AG09309 (cell line): ENCODE measurements around the gene SPATC1L.

Experiments
- DNase-seq: peaks from one replicate; pipeline ENCODE4 v3.0.0-alpha.2; 2010; ENCODE audit warnings: low read depth
- H3K4me3 ChIP-seq: 2 replicates; pipeline ENCODE4 v1.5.1; 2011; ENCODE audit warnings: mild to moderate bottlenecking, low read depth, low read length, moderate library complexity; ENCODE audit not compliant: control insufficient read depth
- TF ChIP-seq, protein P1 (sequence below): IDR thresholded peaks from 2 replicates; pipeline ENCODE4 v1.5.1; 2011; ENCODE audit warnings: mild to moderate bottlenecking, low read depth, low read length, inconsistent platforms; ENCODE audit not compliant: insufficient read depth, control insufficient read depth; ENCODE audit errors: missing control alignments

SPATC1L gene

DNA sequence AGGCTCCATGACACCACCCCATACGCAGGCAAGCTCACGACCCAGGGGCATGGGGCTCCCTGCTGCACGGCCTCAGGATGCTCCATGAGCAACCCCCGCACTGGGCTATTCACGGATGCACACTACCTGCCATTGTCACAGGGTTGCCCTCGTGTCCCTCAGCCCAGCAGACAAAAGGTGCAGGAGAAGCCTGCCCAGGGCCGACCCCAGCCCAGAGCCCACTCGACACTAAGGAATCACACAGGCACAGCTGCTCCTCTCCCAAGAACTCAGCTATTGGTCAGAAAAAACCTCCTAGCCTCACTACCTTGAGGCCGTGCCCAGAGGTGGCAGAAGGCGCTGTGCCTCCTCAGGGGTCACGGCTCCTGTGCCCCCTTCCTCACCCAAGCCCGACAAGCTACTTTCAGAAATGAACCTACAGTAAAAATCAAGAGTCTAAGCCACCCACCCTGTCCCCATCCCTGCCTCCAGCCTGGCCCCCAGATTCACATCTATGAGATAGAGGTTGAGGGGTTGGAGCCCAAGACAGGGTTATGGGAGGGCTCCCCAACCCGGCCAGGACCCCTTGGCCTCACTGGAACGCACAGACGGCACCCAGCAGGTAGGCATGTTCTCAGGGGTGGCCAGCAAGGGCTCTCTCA is 6.4 kb upstream of the SPATC1L start:
- no peak for DNase-seq
- H3K4me3 ChIP-seq = no peak overlapping the region
- TF ChIP-seq, protein P1, sequence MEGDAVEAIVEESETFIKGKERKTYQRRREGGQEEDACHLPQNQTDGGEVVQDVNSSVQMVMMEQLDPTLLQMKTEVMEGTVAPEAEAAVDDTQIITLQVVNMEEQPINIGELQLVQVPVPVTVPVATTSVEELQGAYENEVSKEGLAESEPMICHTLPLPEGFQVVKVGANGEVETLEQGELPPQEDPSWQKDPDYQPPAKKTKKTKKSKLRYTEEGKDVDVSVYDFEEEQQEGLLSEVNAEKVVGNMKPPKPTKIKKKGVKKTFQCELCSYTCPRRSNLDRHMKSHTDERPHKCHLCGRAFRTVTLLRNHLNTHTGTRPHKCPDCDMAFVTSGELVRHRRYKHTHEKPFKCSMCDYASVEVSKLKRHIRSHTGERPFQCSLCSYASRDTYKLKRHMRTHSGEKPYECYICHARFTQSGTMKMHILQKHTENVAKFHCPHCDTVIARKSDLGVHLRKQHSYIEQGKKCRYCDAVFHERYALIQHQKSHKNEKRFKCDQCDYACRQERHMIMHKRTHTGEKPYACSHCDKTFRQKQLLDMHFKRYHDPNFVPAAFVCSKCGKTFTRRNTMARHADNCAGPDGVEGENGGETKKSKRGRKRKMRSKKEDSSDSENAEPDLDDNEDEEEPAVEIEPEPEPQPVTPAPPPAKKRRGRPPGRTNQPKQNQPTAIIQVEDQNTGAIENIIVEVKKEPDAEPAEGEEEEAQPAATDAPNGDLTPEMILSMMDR = no peak

DNA sequence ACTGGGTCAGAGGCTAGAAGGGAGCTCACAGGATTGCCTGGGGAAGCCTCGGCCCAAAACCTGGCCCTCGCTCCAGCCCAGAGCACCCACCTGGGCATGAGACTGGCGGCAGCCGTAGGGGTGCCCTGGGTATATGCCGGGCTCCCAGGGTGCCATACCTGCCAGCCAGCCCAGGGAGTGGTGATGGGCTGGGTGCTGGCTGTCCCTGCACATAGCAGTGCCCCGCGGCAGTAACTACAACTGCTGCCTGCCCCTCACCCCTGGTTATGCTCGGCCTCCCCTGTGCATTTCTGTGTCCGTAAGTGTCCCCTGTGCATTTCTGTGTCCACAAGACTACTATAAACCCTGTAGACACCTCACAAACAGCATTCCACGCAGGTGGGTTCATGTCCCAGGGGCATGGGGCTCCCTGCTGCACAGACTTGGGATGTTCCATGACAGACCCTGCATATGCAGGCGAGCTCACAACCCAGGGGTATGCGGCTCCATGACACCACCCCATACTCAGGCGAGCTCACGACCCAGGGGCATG is 5.8 kb upstream of the SPATC1L start:
- no peak for DNase-seq
- H3K4me3 ChIP-seq = no peak overlapping the region
- TF ChIP-seq, protein P1 = no peak

DNA sequence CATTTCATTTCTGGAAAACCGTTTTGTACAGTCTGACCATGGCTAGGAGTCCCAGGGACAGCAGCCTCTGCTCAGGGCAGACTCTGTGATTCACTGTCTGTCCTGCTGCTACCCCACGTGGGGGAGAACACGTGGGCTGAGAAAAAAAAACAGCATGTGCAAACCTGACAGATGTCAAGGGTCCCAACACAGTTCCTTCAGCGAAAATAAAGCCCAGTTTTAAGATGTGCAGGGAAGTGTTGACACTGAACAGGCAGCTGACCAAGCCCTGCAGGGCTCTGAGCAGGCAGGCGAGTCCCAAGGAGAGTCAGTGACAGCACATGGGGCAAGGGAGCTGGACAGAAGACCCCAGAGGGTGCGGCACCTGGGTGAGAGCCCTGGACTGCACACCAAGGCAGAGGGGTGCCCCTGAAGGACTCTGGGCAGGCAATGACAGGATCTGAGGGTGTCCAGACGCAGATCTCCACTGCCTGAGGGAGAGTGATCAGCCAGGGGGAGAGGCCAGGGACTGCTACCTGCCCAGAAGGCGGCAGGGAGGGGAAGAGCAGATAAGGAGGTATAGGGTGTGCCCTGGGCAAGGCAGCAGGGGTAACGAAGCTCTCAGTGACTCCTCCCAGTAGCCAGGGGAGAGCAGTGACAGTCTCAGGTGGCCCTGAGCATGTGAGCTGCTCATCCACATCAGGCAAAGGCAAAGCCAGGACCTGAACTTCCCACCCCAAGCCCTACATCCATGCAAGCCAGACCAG is 5.1 kb upstream of the SPATC1L start:
- no peak for DNase-seq
- TF ChIP-seq, protein P1 = no peak
- H3K4me3 ChIP-seq = no peak overlapping the region

DNA sequence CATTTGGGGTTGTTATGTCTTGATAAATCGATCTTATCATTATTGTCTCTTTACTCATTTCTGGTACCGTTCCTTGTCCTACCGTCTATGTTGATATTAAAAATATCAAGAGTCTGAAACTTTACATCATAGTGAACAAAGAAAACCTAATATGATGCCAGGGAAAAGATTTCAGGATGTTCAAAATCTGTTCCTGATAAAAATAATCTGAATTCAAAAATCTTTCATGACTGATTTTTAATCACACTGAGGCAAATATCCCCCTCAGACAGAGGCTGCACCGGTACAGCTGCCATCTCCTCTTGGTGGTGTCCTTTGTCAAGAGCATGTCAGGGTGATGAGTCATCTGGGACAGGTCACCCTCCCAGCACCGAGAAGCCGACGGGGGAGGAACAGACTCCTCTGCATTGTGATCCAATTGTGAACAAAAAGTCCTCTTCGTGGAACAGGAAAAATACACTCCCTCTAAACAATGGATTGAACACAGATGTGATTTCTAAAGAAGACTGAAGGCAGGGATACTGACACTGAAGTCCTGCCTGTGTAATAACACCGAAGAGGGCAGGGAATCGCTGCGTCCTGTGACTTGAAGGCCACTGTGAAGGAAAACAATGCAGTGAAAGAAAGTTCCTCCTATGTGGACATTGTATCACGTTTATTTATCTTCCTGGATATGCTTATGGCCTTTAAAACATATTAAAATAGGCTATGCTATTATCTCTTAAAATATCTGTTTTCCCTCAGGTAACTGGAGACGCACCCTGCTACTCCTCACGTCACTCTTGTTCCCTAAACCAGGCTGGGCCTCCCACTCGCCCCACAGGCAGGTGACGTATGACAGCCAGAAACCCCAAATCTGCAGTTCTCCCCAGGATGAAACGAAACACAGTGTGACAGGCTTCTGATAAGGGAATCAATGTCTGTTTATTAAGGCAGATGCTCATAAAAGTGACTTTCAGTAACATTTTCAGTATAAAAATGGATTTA is 4.3 kb upstream of the SPATC1L start:
- TF ChIP-seq, protein P1 = no peak
- no peak overlapping the region for H3K4me3 ChIP-seq
- no peak for DNase-seq

DNA sequence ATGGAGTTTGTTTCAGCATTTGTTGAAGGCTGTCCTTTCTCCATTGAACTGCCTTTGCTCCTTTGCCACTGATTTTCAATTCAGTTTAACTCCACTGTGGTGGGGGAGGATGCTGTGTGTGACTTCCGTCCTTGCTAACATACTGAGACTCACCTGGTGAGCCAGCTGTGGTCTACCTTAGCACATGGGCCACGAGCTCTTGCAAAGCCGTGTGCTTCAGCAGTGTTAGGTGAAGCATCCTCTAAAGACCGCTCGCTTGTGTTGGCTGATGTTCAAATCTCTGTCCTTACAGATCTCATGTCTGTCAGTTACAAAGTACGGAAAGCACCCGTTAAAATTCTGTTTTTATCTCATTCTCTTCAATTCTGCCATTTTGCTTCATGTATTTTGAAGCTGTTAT is 3.6 kb upstream of the SPATC1L start:
- TF ChIP-seq, protein P1 = no peak
- no peak for DNase-seq
- no peak overlapping the region for H3K4me3 ChIP-seq

DNA sequence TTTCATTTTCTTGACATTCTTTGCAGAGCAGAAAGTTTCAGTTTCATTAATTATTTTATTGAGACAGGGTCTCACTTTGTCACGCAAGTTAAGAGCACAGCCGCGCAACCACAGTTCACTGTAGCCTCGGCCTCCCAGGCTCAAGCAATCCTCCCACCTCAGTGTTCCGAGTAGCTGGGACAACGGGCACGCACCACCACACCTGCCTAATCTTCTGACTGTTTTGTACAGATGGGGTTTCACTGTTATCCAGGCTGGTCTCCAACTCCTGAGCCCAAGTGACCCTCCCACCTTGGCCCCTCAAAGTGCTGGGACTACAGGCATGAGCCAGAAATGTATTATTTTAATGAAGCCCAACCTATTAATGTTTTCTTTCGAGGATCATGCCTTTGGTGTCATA is 3.0 kb upstream of the SPATC1L start:
- TF ChIP-seq, protein P1 = no peak
- no peak for DNase-seq
- H3K4me3 ChIP-seq = no peak overlapping the region
